ENCODE measurements around the gene SCNN1A.
A peak's percentile ranks its signal among the peaks of the same experiment; 100 is the strongest.

The SCNN1A gene

GRCh38 chr12:6333029-6333428 is 42.3 kb downstream of the SCNN1A start:
- DNase-seq (ENCODE audit: low read depth): no peak
- no peak for TF ChIP-seq CTCF (conservative IDR thresholded peaks at IDR 0.05; ENCODE audit: control insufficient read depth, insufficient read depth, low read depth, low read length)
- H3K4me3 ChIP-seq (ENCODE audit: control insufficient read depth, low read depth, low read length): no peak overlapping the region

GRCh38 chr12:6332459-6332858 is 42.9 kb downstream of the SCNN1A start:
- peak; percentile 89 for DNase-seq (ENCODE audit: low read depth)
- H3K4me3 ChIP-seq (ENCODE audit: control insufficient read depth, low read depth, low read length): no peak overlapping the region
- TF ChIP-seq CTCF (conservative IDR thresholded peaks at IDR 0.05; ENCODE audit: control insufficient read depth, insufficient read depth, low read depth, low read length): no peak

- H3K4me3 ChIP-seq (ENCODE audit: control insufficient read depth, low read depth, low read length): no peak overlapping the region
Measured at GRCh38 chr12:6330999-6331714, 44.2 kb downstream of the SCNN1A start.

GRCh38 chr12:6330192-6330591 is 45.2 kb downstream of the SCNN1A start:
- DNase-seq (ENCODE audit: low read depth): no peak
- H3K4me3 ChIP-seq (ENCODE audit: control insufficient read depth, low read depth, low read length): no peak overlapping the region
- TF ChIP-seq CTCF (conservative IDR thresholded peaks at IDR 0.05; ENCODE audit: control insufficient read depth, insufficient read depth, low read depth, low read length): no peak

More at GRCh38 chr12:6330999-6331714, 44.2 kb downstream of the SCNN1A start:
- TF ChIP-seq CTCF (conservative IDR thresholded peaks at IDR 0.05; ENCODE audit: control insufficient read depth, insufficient read depth, low read depth, low read length): no peak
- DNase-seq (ENCODE audit: low read depth): no peak

GRCh38 chr12:6329703-6330064 is 45.7 kb downstream of the SCNN1A start:
- DNase-seq (ENCODE audit: low read depth): no peak
- TF ChIP-seq CTCF (conservative IDR thresholded peaks at IDR 0.05; ENCODE audit: control insufficient read depth, insufficient read depth, low read depth, low read length): no peak
- no peak overlapping the region for H3K4me3 ChIP-seq (ENCODE audit: control insufficient read depth, low read depth, low read length)

GRCh38 chr12:6328945-6329702 is 46.2 kb downstream of the SCNN1A start:
- no peak for DNase-seq (ENCODE audit: low read depth)
- H3K4me3 ChIP-seq (ENCODE audit: control insufficient read depth, low read depth, low read length): no peak overlapping the region
- TF ChIP-seq CTCF (conservative IDR thresholded peaks at IDR 0.05; ENCODE audit: control insufficient read depth, insufficient read depth, low read depth, low read length): no peak
